Measurements from ENCODE around the gene RGS1.

- TF ChIP-seq, protein P1, sequence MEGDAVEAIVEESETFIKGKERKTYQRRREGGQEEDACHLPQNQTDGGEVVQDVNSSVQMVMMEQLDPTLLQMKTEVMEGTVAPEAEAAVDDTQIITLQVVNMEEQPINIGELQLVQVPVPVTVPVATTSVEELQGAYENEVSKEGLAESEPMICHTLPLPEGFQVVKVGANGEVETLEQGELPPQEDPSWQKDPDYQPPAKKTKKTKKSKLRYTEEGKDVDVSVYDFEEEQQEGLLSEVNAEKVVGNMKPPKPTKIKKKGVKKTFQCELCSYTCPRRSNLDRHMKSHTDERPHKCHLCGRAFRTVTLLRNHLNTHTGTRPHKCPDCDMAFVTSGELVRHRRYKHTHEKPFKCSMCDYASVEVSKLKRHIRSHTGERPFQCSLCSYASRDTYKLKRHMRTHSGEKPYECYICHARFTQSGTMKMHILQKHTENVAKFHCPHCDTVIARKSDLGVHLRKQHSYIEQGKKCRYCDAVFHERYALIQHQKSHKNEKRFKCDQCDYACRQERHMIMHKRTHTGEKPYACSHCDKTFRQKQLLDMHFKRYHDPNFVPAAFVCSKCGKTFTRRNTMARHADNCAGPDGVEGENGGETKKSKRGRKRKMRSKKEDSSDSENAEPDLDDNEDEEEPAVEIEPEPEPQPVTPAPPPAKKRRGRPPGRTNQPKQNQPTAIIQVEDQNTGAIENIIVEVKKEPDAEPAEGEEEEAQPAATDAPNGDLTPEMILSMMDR (IDR thresholded peaks at IDR 0.05) = no peak
- TF ChIP-seq POLR2AphosphoS5 (IDR thresholded peaks at IDR 0.05; ENCODE audit: insufficient read depth in 1 of 2, low read depth in 1 of 2) (no peak), POLR2A (IDR thresholded peaks at IDR 0.05) (no peak)
Observed at GRCh38 chr1:192579010-192579738, 3.6 kb downstream of the RGS1 start.

Data from vagina (tissue), 2 donors.